Mesenchymal stem cell (in vitro differentiated cells and primary cell): ENCODE results near the gene RGS14.
A peak's percentile ranks its signal among the peaks of the same experiment; 100 is the strongest.

Source experiments
- DNase-seq: peaks from one replicate; pipeline ENCODE4 v3.0.0-alpha.2; 2013
- H2AFZ ChIP-seq: one replicate; pipeline ENCODE4 v1.6.1; 2013; ENCODE audit warnings: low read depth, mild to moderate bottlenecking, control low read depth, inconsistent platforms, low read length, moderate library complexity
- H2AK5ac ChIP-seq: 2 replicates; pipeline ENCODE4 v1.6.1; 2013; ENCODE audit warnings: low read length, moderate library complexity, mild to moderate bottlenecking, inconsistent platforms; ENCODE audit not compliant: severe bottlenecking
- H2BK120ac ChIP-seq: one replicate; pipeline ENCODE4 v1.6.1; 2013; ENCODE audit warnings: low read depth, mild to moderate bottlenecking, inconsistent platforms, low read length, moderate library complexity
- H2BK12ac ChIP-seq, 2 experiments: one replicate each; pipeline ENCODE4 v1.6.1; 2013; ENCODE audit warnings: inconsistent platforms in 2 of 2, low read length in 2 of 2, mild to moderate bottlenecking in 2 of 2, moderate library complexity in 2 of 2, control low read depth in 1 of 2
- H2BK15ac ChIP-seq: one replicate; pipeline ENCODE4 v1.6.1; 2013; ENCODE audit warnings: mild to moderate bottlenecking, low read depth, inconsistent platforms; ENCODE audit not compliant: poor library complexity, severe bottlenecking
- H2BK5ac ChIP-seq: 2 replicates; pipeline ENCODE4 v1.6.1; 2013; ENCODE audit warnings: low read depth, mild to moderate bottlenecking, low read length, control low read depth, inconsistent platforms; ENCODE audit not compliant: poor library complexity, severe bottlenecking
- H3K14ac ChIP-seq, 2 experiments: one replicate each; pipeline ENCODE4 v1.6.1; 2013; ENCODE audit warnings: inconsistent platforms in 2 of 2, low read length in 2 of 2, control low read depth in 1 of 2, mild to moderate bottlenecking in 1 of 2, moderate library complexity in 1 of 2
- H3K18ac ChIP-seq, 2 experiments: one replicate each; pipeline ENCODE4 v1.6.1; 2013; ENCODE audit warnings: inconsistent platforms in 2 of 2, low read length in 2 of 2, control low read depth in 1 of 2, low read depth in 1 of 2, mild to moderate bottlenecking in 1 of 2
- H3K23ac ChIP-seq, 2 experiments: one replicate each; pipeline ENCODE4 v1.6.1; 2013; ENCODE audit warnings: inconsistent platforms in 2 of 2, low read length in 2 of 2, mild to moderate bottlenecking in 2 of 2, moderate library complexity in 2 of 2, control low read depth in 1 of 2
- H3K27ac ChIP-seq: 2 replicates; pipeline ENCODE4 v1.5.1; 2013; ENCODE audit warnings: mild to moderate bottlenecking, moderate library complexity, low read length, control low read depth, inconsistent platforms; ENCODE audit not compliant: poor library complexity, severe bottlenecking
- H3K27me3 ChIP-seq, 2 experiments: 2 replicates each; pipeline versions ENCODE4 v1.6.1 to v1.7.0; 2013; ENCODE audit warnings: low read length in 2 of 2, mild to moderate bottlenecking in 2 of 2, moderate library complexity in 2 of 2, control low read depth in 1 of 2, inconsistent platforms in 1 of 2; ENCODE audit not compliant: control insufficient read depth in 1 of 2, insufficient read depth in 1 of 2
- H3K36me3 ChIP-seq, 2 experiments: 2 replicates each; pipeline versions ENCODE4 v1.6.1 to v1.7.0; 2013; ENCODE audit warnings: low read length in 2 of 2, control low read depth in 1 of 2, inconsistent platforms in 1 of 2, low read depth in 1 of 2, mild to moderate bottlenecking in 1 of 2; ENCODE audit not compliant: insufficient read depth in 2 of 2, control insufficient read depth in 1 of 2
- H3K4ac ChIP-seq, 2 experiments: one replicate each; pipeline ENCODE4 v1.6.1; 2013; ENCODE audit warnings: inconsistent platforms in 2 of 2, low read length in 2 of 2, mild to moderate bottlenecking in 2 of 2, moderate library complexity in 2 of 2, control low read depth in 1 of 2, low read depth in 1 of 2
- H3K4me1 ChIP-seq: 2 replicates; pipeline ENCODE4 v1.6.1; 2013; ENCODE audit warnings: low read depth, low read length, control low read depth; ENCODE audit not compliant: control insufficient read depth, insufficient read depth
- H3K4me2 ChIP-seq: 2 replicates; pipeline ENCODE4 v1.6.1; 2013; ENCODE audit warnings: low read length, mild to moderate bottlenecking, inconsistent platforms; ENCODE audit not compliant: poor library complexity, severe bottlenecking
- H3K4me3 ChIP-seq, 2 experiments: 2 replicates each; pipeline versions ENCODE4 v1.5.1 to v1.7.0; 2013; ENCODE audit warnings: low read length in 2 of 2, mild to moderate bottlenecking in 2 of 2, control low read depth in 1 of 2, low read depth in 1 of 2; ENCODE audit not compliant: insufficient read depth in 1 of 2
- H3K79me1 ChIP-seq: replicated peaks from 2 replicates; pipeline ENCODE4 v1.6.1; 2013; ENCODE audit warnings: mild to moderate bottlenecking, control low read depth, low read length, inconsistent platforms; ENCODE audit not compliant: poor library complexity, severe bottlenecking
- H3K9ac ChIP-seq: 2 replicates; pipeline ENCODE4 v1.7.0; 2013; ENCODE audit warnings: mild to moderate bottlenecking, low read length, moderate library complexity
- H3K9me3 ChIP-seq: 2 replicates; pipeline ENCODE4 v1.7.0; 2013; ENCODE audit warnings: mild to moderate bottlenecking, low read length; ENCODE audit not compliant: control insufficient read depth
- H4K8ac ChIP-seq: one replicate; pipeline ENCODE4 v1.6.1; 2013; ENCODE audit warnings: inconsistent platforms, mild to moderate bottlenecking, low read length, moderate library complexity
- H4K91ac ChIP-seq: one replicate; pipeline ENCODE4 v1.6.1; 2013; ENCODE audit warnings: mild to moderate bottlenecking, low read length, inconsistent platforms
- WGBS: methylation state at CpG from one replicate; pipeline ENCODE4 v1.1.7; 2013; ENCODE audit warnings: mixed read lengths; 5-methylcytosine and 5-hydroxymethylcytosine counted together

RGS14 gene

DNA sequence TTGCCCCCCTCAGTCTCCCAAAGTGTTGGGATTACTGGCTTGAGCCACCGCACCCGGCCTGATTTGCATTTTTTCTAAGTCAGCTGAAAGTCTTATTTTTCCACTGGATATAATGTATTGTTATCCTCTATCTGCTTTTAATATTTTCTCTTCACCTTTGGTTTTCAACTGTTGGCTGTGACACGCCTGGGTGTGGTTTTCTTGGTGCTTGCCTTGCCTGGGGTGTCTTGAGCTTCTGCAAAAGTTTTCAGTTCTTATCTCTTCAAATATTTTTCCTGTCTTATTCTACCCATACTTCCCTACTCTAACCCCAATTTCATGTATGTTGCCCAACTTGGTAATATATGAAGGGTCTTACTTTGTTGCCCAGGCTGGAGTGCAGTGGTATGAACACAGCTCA, 41.7 kb upstream of the RGS14 start:
- H2BK15ac ChIP-seq: no peak overlapping the region
- no peak overlapping the region for H3K14ac ChIP-seq
- no peak overlapping the region for H2BK5ac ChIP-seq
- peaks cover 16 to 20% of the 10 kb centered on the region in 2 experiments for H3K36me3 ChIP-seq
- H3K9me3 ChIP-seq: no peaks in the 10 kb centered on the region
- H4K8ac ChIP-seq: no peak overlapping the region
- no peak overlapping the region for H2AFZ ChIP-seq
- H3K9ac ChIP-seq: no peak overlapping the region
- no peak overlapping the region for H2AK5ac ChIP-seq
- no peak overlapping the region for H2BK120ac ChIP-seq
- H3K18ac ChIP-seq: no peak overlapping the region
- H3K4me1 ChIP-seq: peaks cover 19% of the 10 kb centered on the region
- H4K91ac ChIP-seq: no peak overlapping the region
- no peak overlapping the region for H2BK12ac ChIP-seq
- H3K79me1 ChIP-seq: peaks cover 26% of the 10 kb centered on the region
- WGBS: no CpG with 5 or more reads among the region's 3 CpGs
- no peak overlapping the region for H3K23ac ChIP-seq
- H3K4me3 ChIP-seq: no peak overlapping the region
- H3K27ac ChIP-seq: no peak overlapping the region
- H3K27me3 ChIP-seq: no peaks in the 10 kb centered on the region
- H3K4me2 ChIP-seq: no peak overlapping the region
- no peak for DNase-seq
- no peak overlapping the region for H3K4ac ChIP-seq

GRCh38 chr5:177317959-177318377, 39.8 kb upstream of the RGS14 start:
- 40% methylated on average over 7 of the region's 7 CpGs for WGBS
- no peaks in the 10 kb centered on the region for H3K27me3 ChIP-seq

DNA sequence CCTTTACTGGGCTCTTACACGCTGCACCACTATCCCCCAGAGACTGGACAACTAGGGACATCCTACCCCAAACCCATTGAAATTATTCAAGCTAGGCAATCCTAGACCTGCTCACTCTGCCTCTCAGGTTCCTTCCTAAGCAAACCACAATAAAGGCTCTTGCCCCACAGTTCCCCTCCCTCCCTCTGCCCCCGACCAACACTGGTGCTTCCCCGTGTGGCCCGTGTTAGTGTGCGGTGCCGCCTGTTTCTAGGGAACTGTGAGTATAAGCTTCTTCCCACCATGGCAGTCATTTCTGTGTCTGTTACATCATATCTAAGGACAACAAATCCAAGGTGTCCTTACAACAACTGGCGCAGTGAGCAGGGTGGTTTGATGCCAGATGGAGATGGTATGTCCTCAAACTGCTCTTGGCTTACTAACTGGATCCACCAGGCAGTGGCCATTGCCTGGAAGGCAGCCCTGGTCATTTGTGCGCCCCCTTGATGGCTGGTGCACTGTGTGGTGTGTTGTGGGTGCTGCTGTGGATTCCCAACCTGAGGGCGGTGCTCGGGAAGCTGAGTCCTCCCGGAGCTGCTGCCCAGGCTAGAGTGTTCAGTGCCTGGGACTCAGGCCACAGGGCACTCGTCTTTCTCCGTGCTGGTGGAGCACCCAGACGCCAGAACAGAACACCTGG, 37.7 kb upstream of the RGS14 start:
- no peak overlapping the region for H3K4me2 ChIP-seq
- peak overlapping the region; percentile 30 for H2AK5ac ChIP-seq
- no peak overlapping the region for H3K9ac ChIP-seq
- H3K4me1 ChIP-seq: peaks cover 4% of the 10 kb centered on the region
- no peaks in the 10 kb centered on the region for H3K9me3 ChIP-seq
- H4K8ac ChIP-seq: no peak overlapping the region
- H3K14ac ChIP-seq: no peak overlapping the region
- no peak overlapping the region for H2AFZ ChIP-seq
- H4K91ac ChIP-seq: no peak overlapping the region
- peaks cover 19% of the 10 kb centered on the region for H3K79me1 ChIP-seq
- no peak overlapping the region for H3K27ac ChIP-seq
- H2BK5ac ChIP-seq: no peak overlapping the region
- peaks cover 20 to 21% of the 10 kb centered on the region in 2 experiments for H3K36me3 ChIP-seq
- no peak overlapping the region for H2BK15ac ChIP-seq
- peak overlapping the region in 1 of 2 experiments; percentile 10 for H3K4me3 ChIP-seq
- no peak overlapping the region for H2BK12ac ChIP-seq
- no peak overlapping the region for H3K18ac ChIP-seq
- no peak for DNase-seq
- no peak overlapping the region for H2BK120ac ChIP-seq
- H3K23ac ChIP-seq: no peak overlapping the region
- H3K4ac ChIP-seq: no peak overlapping the region
- 96% methylated on average over 14 of the region's 14 CpGs for WGBS
- no peaks in the 10 kb centered on the region for H3K27me3 ChIP-seq

More at GRCh38 chr5:177317959-177318377, 39.8 kb upstream of the RGS14 start:
- Histone ChIP-seq H3K36me3 (peaks cover 17 to 20% of the 10 kb centered on the region in 2 experiments), H3K14ac (no peak overlapping the region), H3K4ac (no peak overlapping the region), H3K79me1 (peaks cover 26% of the 10 kb centered on the region), H3K23ac (no peak overlapping the region), H3K9ac (no peak overlapping the region), H3K27ac (no peak overlapping the region), H3K4me1 (peaks cover 4% of the 10 kb centered on the region), H2BK15ac (no peak overlapping the region), H3K4me3 (no peak overlapping the region), H4K91ac (no peak overlapping the region), H2BK120ac (no peak overlapping the region), H2BK5ac (no peak overlapping the region), H2AK5ac (no peak overlapping the region), H3K9me3 (no peaks in the 10 kb centered on the region), H4K8ac (no peak overlapping the region), H2AFZ (no peak overlapping the region), H2BK12ac (no peak overlapping the region), H3K18ac (no peak overlapping the region), H3K4me2 (no peak overlapping the region)
- peak; percentile 82 for DNase-seq

DNA sequence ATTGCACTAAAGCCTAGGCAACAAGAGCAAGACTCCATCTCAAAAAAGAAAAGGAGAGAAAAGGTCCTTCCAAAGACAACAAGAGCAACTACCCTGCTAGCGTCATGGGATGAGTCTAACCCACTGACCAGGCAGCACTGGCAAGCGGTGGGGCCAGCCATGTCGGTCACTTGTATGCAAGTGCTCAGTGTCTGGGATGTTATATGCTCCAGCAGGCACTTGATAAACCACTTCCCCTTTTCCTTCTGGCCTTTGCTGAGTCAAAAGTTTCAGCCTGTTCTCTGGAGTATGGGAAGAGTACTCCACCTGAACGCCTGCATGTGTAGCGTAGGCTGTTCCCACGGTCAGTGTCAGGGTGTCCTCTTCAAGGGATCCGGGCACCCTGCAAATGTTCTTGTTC, 36.8 kb upstream of the RGS14 start:
- Histone ChIP-seq H2BK5ac (no peak overlapping the region), H3K4me2 (no peak overlapping the region), H3K79me1 (peaks cover 17% of the 10 kb centered on the region), H4K8ac (no peak overlapping the region), H3K14ac (no peak overlapping the region), H3K23ac (no peak overlapping the region), H3K9me3 (no peaks in the 10 kb centered on the region), H2BK120ac (no peak overlapping the region), H3K9ac (no peak overlapping the region), H3K18ac (no peak overlapping the region), H4K91ac (no peak overlapping the region), H3K27me3 (no peaks in the 10 kb centered on the region), H3K4me3 (no peak overlapping the region), H3K4me1 (peaks cover 11% of the 10 kb centered on the region), H2BK15ac (no peak overlapping the region), H2BK12ac (no peak overlapping the region), H3K36me3 (peaks cover 20 to 21% of the 10 kb centered on the region in 2 experiments), H3K27ac (no peak overlapping the region), H3K4ac (no peak overlapping the region), H2AK5ac (no peak overlapping the region), H2AFZ (no peak overlapping the region)
- DNase-seq: no peak
- WGBS: 97% methylated on average over 7 of the region's 7 CpGs
